Left ventricle myocardium inferior (tissue), 1 donor: ENCODE data around the gene STIM1. TPM values are rescaled to one million over a fixed set of nuclear protein-coding genes. Genes with fewer than 3 reads are reported as not detected.
A peak's percentile ranks its signal among the peaks of the same experiment; 100 is the strongest.
"Not testable (repeated sequence)": the region's sequence is repeated elsewhere in the genome, so short reads cannot be mapped to it uniquely, and the experiment has no call there.

ENCODE experiments used
- DNase-seq: peaks from one replicate; pipeline ENCODE4 v3.0.0-alpha.2; 2020
- H3K27ac ChIP-seq: fragments of 200-600 bp; replicated peaks from 2 replicates; pipeline ENCODE4 v1.8.0; 2021
- H3K27me3 ChIP-seq: fragments of 200-600 bp; 2 replicates; pipeline ENCODE4 v1.8.0; 2021; ENCODE audit warnings: low read depth
- H3K36me3 ChIP-seq: fragments of 200-600 bp; 2 replicates; pipeline ENCODE4 v1.8.0; 2021
- H3K4me1 ChIP-seq: fragments of 200-600 bp; 2 replicates; pipeline ENCODE4 v1.8.0; 2021
- H3K4me3 ChIP-seq: fragments of 200-600 bp; 2 replicates; pipeline ENCODE4 v1.8.0; 2021; ENCODE audit warnings: mild to moderate bottlenecking, moderate library complexity
- H3K9me3 ChIP-seq: fragments of 200-600 bp; replicated peaks from 2 replicates; pipeline ENCODE4 v1.8.0; 2021
- intact Hi-C: fragments of 100-400 bp; cut with micrococcal nuclease; formaldehyde crosslinking; loops from one replicate; pipeline ENCODE4 v1.11.0; 2022
- total RNA-seq: library from RNA; stranded (reverse); fragmentation: NEBNext Ultra II Directional; extraction: Animal tissue kit (Norgen Biotek cat#: 25700); gene quantifications from one replicate; pipeline ENCODE4 v1.2.1, GENCODE V29; 2021
- TF ChIP-seq, protein P1 (sequence below): fragments of 200-600 bp; IDR thresholded peaks from 2 replicates; pipeline ENCODE4 v1.8.0; 2021; ENCODE audit warnings: antibody characterized with exemption, mild to moderate bottlenecking, borderline replicate concordance
- donor health status: DM: no; HTN: yes; CAD: no; lungs with severe emphysema.

The STIM1 gene
- total RNA-seq, 1 donor from 2014 or later = 32.0 TPM

DNA sequence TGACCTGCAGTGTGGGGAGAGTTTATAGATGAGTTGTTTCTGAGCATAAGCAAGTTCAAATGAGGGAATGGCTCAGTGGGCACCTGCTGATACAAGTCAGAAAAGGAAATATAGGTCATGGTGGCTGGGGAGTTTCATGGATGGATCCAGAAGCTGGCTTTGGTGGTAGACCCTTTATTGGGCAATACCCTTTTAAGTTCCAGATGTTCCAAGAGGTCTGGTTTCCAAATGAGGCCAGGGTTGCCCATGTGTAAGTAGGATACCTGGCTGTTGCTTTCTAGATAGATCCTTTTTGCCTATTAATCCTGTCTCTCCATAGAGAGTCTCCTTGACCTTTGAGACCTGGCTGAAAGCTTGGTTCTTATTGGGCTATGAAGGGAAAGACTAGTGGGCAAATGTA, 2.2 kb downstream of the STIM1 start:
- H3K4me3 ChIP-seq = peak overlapping the region; percentile 92
- H3K4me1 ChIP-seq = peaks cover 81% of the 10 kb centered on the region
- H3K27ac ChIP-seq = no peak overlapping the region
- DNase-seq = no peak
- H3K36me3 ChIP-seq = no peaks in the 10 kb centered on the region
- TF ChIP-seq, protein P1, sequence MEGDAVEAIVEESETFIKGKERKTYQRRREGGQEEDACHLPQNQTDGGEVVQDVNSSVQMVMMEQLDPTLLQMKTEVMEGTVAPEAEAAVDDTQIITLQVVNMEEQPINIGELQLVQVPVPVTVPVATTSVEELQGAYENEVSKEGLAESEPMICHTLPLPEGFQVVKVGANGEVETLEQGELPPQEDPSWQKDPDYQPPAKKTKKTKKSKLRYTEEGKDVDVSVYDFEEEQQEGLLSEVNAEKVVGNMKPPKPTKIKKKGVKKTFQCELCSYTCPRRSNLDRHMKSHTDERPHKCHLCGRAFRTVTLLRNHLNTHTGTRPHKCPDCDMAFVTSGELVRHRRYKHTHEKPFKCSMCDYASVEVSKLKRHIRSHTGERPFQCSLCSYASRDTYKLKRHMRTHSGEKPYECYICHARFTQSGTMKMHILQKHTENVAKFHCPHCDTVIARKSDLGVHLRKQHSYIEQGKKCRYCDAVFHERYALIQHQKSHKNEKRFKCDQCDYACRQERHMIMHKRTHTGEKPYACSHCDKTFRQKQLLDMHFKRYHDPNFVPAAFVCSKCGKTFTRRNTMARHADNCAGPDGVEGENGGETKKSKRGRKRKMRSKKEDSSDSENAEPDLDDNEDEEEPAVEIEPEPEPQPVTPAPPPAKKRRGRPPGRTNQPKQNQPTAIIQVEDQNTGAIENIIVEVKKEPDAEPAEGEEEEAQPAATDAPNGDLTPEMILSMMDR = no peak
- no peaks in the 10 kb centered on the region for H3K9me3 ChIP-seq
- peaks cover 14% of the 10 kb centered on the region for H3K27me3 ChIP-seq
- intact Hi-C loops = loop anchor here (10.0 kb wide), 1 partner anchor 97 kb away; no protein-coding TSS in a partner anchor

- H3K36me3 ChIP-seq = no peaks in the 10 kb centered on the region
- peaks cover 84% of the 10 kb centered on the region for H3K4me1 ChIP-seq
- peaks cover 20% of the 10 kb centered on the region for H3K27me3 ChIP-seq
- H3K9me3 ChIP-seq = no peaks in the 10 kb centered on the region
- H3K27ac ChIP-seq = peak overlapping the region; percentile 57
- TF ChIP-seq, protein P1 = no peak
- peak overlapping the region; percentile 8 for H3K4me3 ChIP-seq
- intact Hi-C loops = loop anchor here (10.0 kb wide), 1 partner anchor 95 kb away; no protein-coding TSS in a partner anchor
- DNase-seq = peak; percentile 69
Measured at GRCh38 chr11:3859373-3859881, 4.0 kb downstream of the STIM1 start.

- TF ChIP-seq, protein P1 = no peak
- H3K27ac ChIP-seq = no peak overlapping the region
- peaks cover 20% of the 10 kb centered on the region for H3K27me3 ChIP-seq
- intact Hi-C loops = no loop called here
- no peaks in the 10 kb centered on the region for H3K9me3 ChIP-seq
- no peak overlapping the region for H3K4me3 ChIP-seq
- H3K4me1 ChIP-seq = peaks cover 84% of the 10 kb centered on the region
- DNase-seq = no peak
- H3K36me3 ChIP-seq = no peaks in the 10 kb centered on the region
Measured at GRCh38 chr11:3860375-3860774, 4.9 kb downstream of the STIM1 start.

- H3K27ac ChIP-seq, H3K36me3 ChIP-seq, intact Hi-C loops, H3K4me3 ChIP-seq, DNase-seq, H3K9me3 ChIP-seq: not testable (repeated sequence)
- Histone ChIP-seq H3K4me1 (peaks cover 85% of the 10 kb centered on the region), H3K27me3 (peaks cover 20% of the 10 kb centered on the region)
Measured at GRCh38 chr11:3860898-3861393, 5.5 kb downstream of the STIM1 start.

- no peaks in the 10 kb centered on the region for H3K36me3 ChIP-seq
- peaks cover 20% of the 10 kb centered on the region for H3K27me3 ChIP-seq
- intact Hi-C loops = no loop called here
- no peak for DNase-seq
- H3K27ac ChIP-seq = peak overlapping the region; percentile 20
- H3K4me3 ChIP-seq = no peak overlapping the region
- H3K4me1 ChIP-seq = peaks cover 85% of the 10 kb centered on the region
- TF ChIP-seq, protein P1 = no peak
- H3K9me3 ChIP-seq = no peaks in the 10 kb centered on the region
Measured at GRCh38 chr11:3861683-3862082, 6.2 kb downstream of the STIM1 start.

DNA sequence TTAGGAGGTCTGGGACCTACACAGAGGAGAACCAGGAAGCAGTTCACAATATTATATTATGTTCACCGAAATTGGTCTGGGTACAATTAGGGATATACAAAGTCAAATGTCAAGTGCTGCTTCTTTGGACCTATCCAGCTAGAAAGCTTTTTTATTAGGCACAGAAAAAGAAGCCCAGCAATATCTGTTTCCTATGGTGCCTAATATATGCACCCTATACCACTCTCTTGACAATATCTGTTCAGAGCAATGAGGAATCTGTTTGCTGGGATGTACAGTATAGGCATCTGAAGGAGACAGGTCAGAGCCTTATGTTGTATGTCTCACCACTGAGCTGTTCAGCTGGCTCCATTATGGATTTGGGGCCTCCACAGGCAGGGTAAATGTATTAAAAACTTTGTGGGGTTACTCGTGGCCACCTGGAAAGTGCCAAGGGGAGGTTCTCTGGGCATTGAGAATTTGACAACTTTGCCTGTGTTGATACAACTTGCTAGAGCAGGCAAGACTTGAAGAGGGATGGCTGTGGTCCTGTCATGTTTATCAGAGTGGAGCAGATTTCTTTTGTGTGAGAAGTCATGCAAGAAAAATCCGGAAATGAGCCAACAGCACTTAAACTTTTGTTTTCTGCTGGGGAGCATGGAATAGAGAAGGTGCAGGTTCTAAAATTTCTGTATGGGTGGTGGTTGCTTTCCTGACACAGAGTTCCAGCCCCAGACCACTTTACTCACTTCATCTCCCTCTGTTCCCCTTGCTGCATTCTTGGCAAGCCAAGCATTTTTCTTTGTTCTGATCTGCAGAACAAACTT, 10.1 kb downstream of the STIM1 start:
- intact Hi-C loops = no loop called here
- H3K36me3 ChIP-seq = no peaks in the 10 kb centered on the region
- H3K27me3 ChIP-seq = peaks cover 34% of the 10 kb centered on the region
- no peak overlapping the region for H3K4me3 ChIP-seq
- peak overlapping the region; percentile 74 for H3K27ac ChIP-seq
- TF ChIP-seq, protein P1 = no peak
- H3K4me1 ChIP-seq = peaks cover 71% of the 10 kb centered on the region
- DNase-seq = no peak
- H3K9me3 ChIP-seq = no peaks in the 10 kb centered on the region
